ENCODE results near the gene MS4A8. TPM values are rescaled to one million over a fixed set of nuclear protein-coding genes. Genes with fewer than 3 reads are reported as not detected.

Gene MS4A8
- total RNA-seq, 1 experiment from 2014 or later, result not detected

- Histone ChIP-seq H3K4me1 (ENCODE audit: insufficient read depth, low read length) (no peaks in the 10 kb centered on the region), H3K4ac (ENCODE audit: low read depth, low read length) (no peak overlapping the region), H3K56ac (ENCODE audit: insufficient read length, low read depth, low read length) (no peak overlapping the region), H3K18ac (ENCODE audit: insufficient read length, low read depth, low read length) (no peak overlapping the region), H2AK5ac (ENCODE audit: insufficient read length, low read length) (no peak overlapping the region), H3T11ph (ENCODE audit: low read length) (no peak overlapping the region), H3K23ac (ENCODE audit: insufficient read length, low read depth, low read length) (no peak overlapping the region), H4K20me1 (ENCODE audit: control insufficient read depth, insufficient read depth, insufficient read length) (no peaks in the 10 kb centered on the region), H2BK5ac (ENCODE audit: insufficient read length, low read length) (no peak overlapping the region), H3K9ac (ENCODE audit: extremely low read depth, insufficient read length, low read length) (no peak overlapping the region), H3K79me1 (ENCODE audit: insufficient read depth, low read depth, low read length, poor library complexity, severe bottlenecking) (no peaks in the 10 kb centered on the region), H2AFZ (ENCODE audit: low read length) (no peak overlapping the region), H3K23me2 (ENCODE audit: insufficient read length, low read depth, low read length, poor library complexity, severe bottlenecking) (no peaks in the 10 kb centered on the region), H3K27ac (ENCODE audit: insufficient read length, low read depth, low read length) (no peak overlapping the region), H4K8ac (replicated peaks; ENCODE audit: insufficient read length, low read depth, low read length) (no peak overlapping the region), H2BK20ac (ENCODE audit: low read depth, low read length, poor library complexity, severe bottlenecking) (no peak overlapping the region), H2BK15ac (ENCODE audit: low read depth, low read length) (no peak overlapping the region), H4K91ac (ENCODE audit: insufficient read length, low read depth, low read length) (no peak overlapping the region), H3K79me2 (ENCODE audit: insufficient read depth, low read length) (no peaks in the 10 kb centered on the region), H3K27me3 (ENCODE audit: insufficient read depth, low read length) (no peaks in the 10 kb centered on the region), H3K4me2 (ENCODE audit: insufficient read depth, insufficient read length, low read length) (no peak overlapping the region), H4K5ac (ENCODE audit: insufficient read length, low read depth, low read length) (no peak overlapping the region), H3K9me3 (ENCODE audit: control insufficient read depth, low read depth, low read length) (no peaks in the 10 kb centered on the region), H2BK12ac (ENCODE audit: insufficient read length, low read depth, low read length) (no peak overlapping the region), H3K14ac (ENCODE audit: insufficient read depth, low read length) (no peak overlapping the region), H2BK120ac (ENCODE audit: low read depth, low read length, poor library complexity, severe bottlenecking) (no peak overlapping the region)
- H3K27me3 Mint-ChIP-seq (ENCODE audit: low read depth), result peaks cover 4% of the 10 kb centered on the region
- H3K36me3 Mint-ChIP-seq (ENCODE audit: insufficient read depth in 1 of 3, low read depth in 3 of 3), result peaks cover 0 to 8% (median 0%) of the 10 kb centered on the region in 3 experiments; a peak in 2 of 7 replicates
- H3K9me3 Mint-ChIP-seq, result peaks cover 3 to 6% of the 10 kb centered on the region in 2 experiments; a peak in 3 of 5 replicates
- DNase-seq, result no peak
- WGBS (ENCODE audit: extremely low coverage, insufficient read length, low lambda C conversion rate), result no CpG with 5 or more reads among the region's 4 CpGs
- TF ChIP-seq, protein P1, sequence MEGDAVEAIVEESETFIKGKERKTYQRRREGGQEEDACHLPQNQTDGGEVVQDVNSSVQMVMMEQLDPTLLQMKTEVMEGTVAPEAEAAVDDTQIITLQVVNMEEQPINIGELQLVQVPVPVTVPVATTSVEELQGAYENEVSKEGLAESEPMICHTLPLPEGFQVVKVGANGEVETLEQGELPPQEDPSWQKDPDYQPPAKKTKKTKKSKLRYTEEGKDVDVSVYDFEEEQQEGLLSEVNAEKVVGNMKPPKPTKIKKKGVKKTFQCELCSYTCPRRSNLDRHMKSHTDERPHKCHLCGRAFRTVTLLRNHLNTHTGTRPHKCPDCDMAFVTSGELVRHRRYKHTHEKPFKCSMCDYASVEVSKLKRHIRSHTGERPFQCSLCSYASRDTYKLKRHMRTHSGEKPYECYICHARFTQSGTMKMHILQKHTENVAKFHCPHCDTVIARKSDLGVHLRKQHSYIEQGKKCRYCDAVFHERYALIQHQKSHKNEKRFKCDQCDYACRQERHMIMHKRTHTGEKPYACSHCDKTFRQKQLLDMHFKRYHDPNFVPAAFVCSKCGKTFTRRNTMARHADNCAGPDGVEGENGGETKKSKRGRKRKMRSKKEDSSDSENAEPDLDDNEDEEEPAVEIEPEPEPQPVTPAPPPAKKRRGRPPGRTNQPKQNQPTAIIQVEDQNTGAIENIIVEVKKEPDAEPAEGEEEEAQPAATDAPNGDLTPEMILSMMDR (conservative IDR thresholded peaks at IDR 0.05), result no peak
- H3K4me1 Mint-ChIP-seq, result peaks cover 5 to 11% of the 10 kb centered on the region in 2 experiments
- no peak overlapping the region for H3K4me3 Mint-ChIP-seq
- no peak overlapping the region for H3K27ac Mint-ChIP-seq
Observed at GRCh38 chr11:60761436-60762190, 62.2 kb downstream of the MS4A8 start.
